ENCODE measurements around the gene C2orf74. TPM values are rescaled to one million over a fixed set of nuclear protein-coding genes. Genes with fewer than 3 reads are reported as not detected.
A peak's percentile ranks its signal among the peaks of the same experiment; 100 is the strongest.

Gene C2orf74
- total RNA-seq, 1 experiment from 2014 or later: 7.1 TPM

DNA sequence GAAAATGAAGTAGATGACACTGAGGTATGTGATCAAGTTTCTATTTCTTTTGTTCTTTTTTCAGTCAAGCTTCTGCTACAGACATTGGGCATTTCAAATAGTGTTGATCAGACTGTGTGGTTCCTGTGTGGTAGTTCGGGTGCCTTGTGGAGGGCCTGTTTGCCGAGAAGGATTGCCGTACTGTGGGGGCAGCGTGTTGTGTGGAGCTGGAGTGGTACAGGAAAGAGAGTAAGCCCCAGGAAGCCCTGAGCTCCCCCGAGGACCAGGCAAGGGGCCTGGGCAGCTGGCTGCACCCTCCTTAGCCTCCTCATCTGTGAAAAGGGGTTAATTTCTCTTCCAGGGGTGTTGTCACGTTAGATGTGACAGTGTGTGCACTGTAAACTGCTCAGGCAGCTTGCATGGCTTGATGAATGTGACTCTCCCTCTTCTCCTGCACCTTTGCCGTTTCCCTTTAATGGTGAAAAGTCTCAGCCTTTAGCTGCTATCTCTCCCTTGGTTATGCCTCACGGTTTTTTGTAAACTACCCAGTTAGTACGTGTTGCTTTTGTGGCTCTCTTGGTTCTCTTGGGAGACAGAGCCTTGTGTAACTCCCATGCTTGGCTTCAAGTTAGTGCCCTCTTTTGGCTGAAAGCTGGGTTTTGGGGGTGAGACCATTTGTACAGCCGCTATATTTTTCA, 19.5 kb downstream of the C2orf74 start:
- CTCF ChIA-PET: no interaction called here
- intact Hi-C loops (cut with micrococcal nuclease; ENCODE audit: unreplicated experiment): no loop called here
- Histone ChIP-seq H3K27me3 (replicated peaks; ENCODE audit: insufficient read depth, low read depth, low read length, poor library complexity) (no peaks in the 10 kb centered on the region), H3K4me1 (ENCODE audit: insufficient read depth, low read length, poor library complexity, severe bottlenecking) (peaks cover 28% of the 10 kb centered on the region), H3K4me3 (ENCODE audit: low read depth, low read length, poor library complexity, severe bottlenecking) (no peak overlapping the region), H3K9me3 (ENCODE audit: low read depth, low read length, poor library complexity, severe bottlenecking) (no peaks in the 10 kb centered on the region), H3K36me3 (ENCODE audit: insufficient read depth, low read length, poor library complexity, severe bottlenecking) (peaks cover 55% of the 10 kb centered on the region), H3K27ac (ENCODE audit: low read depth, low read length, poor library complexity, severe bottlenecking) (peak overlapping the region; percentile 33)
- POLR2A ChIA-PET (ENCODE audit: low non-redundant PET): no interaction called here
- no TSS peak for BruUV-seq (replicated peaks)
- TF ChIP-seq CTCF (conservative IDR thresholded peaks at IDR 0.05; ENCODE audit: low read depth, low read length) (no peak), EZH2 (IDR thresholded peaks at IDR 0.05; ENCODE audit: borderline replicate concordance, low read depth, low read length, poor library complexity, severe bottlenecking) (no peak)
- DNase-seq (ENCODE audit: low spot score): no peak

GRCh38 chr2:61182059-61182383, 20.0 kb downstream of the C2orf74 start:
- Histone ChIP-seq H3K9me3 (ENCODE audit: low read depth, low read length, poor library complexity, severe bottlenecking) (no peaks in the 10 kb centered on the region), H3K36me3 (ENCODE audit: insufficient read depth, low read length, poor library complexity, severe bottlenecking) (peaks cover 60% of the 10 kb centered on the region), H3K27me3 (replicated peaks; ENCODE audit: insufficient read depth, low read depth, low read length, poor library complexity) (no peaks in the 10 kb centered on the region), H3K27ac (ENCODE audit: low read depth, low read length, poor library complexity, severe bottlenecking) (no peak overlapping the region), H3K4me1 (ENCODE audit: insufficient read depth, low read length, poor library complexity, severe bottlenecking) (peaks cover 28% of the 10 kb centered on the region), H3K4me3 (ENCODE audit: low read depth, low read length, poor library complexity, severe bottlenecking) (no peak overlapping the region)
- intact Hi-C loops (cut with micrococcal nuclease; ENCODE audit: unreplicated experiment): no loop called here
- no TSS peak for BruUV-seq (replicated peaks)
- ChIA-PET CTCF (no interaction called here), POLR2A (ENCODE audit: low non-redundant PET) (no interaction called here)
- TF ChIP-seq CTCF (conservative IDR thresholded peaks at IDR 0.05; ENCODE audit: low read depth, low read length) (no peak), EZH2 (IDR thresholded peaks at IDR 0.05; ENCODE audit: borderline replicate concordance, low read depth, low read length, poor library complexity, severe bottlenecking) (no peak)
- no peak for DNase-seq (ENCODE audit: low spot score)

GRCh38 chr2:61183795-61184194, 21.8 kb downstream of the C2orf74 start:
- intact Hi-C loops (cut with micrococcal nuclease; ENCODE audit: unreplicated experiment): no loop called here
- Histone ChIP-seq H3K36me3 (ENCODE audit: insufficient read depth, low read length, poor library complexity, severe bottlenecking) (peaks cover 78% of the 10 kb centered on the region), H3K9me3 (ENCODE audit: low read depth, low read length, poor library complexity, severe bottlenecking) (no peaks in the 10 kb centered on the region), H3K4me1 (ENCODE audit: insufficient read depth, low read length, poor library complexity, severe bottlenecking) (peaks cover 21% of the 10 kb centered on the region), H3K27me3 (replicated peaks; ENCODE audit: insufficient read depth, low read depth, low read length, poor library complexity) (no peaks in the 10 kb centered on the region), H3K4me3 (ENCODE audit: low read depth, low read length, poor library complexity, severe bottlenecking) (no peak overlapping the region), H3K27ac (ENCODE audit: low read depth, low read length, poor library complexity, severe bottlenecking) (no peak overlapping the region)
- DNase-seq (ENCODE audit: low spot score): no peak
- BruUV-seq (replicated peaks): no TSS peak
- TF ChIP-seq EZH2 (IDR thresholded peaks at IDR 0.05; ENCODE audit: borderline replicate concordance, low read depth, low read length, poor library complexity, severe bottlenecking): no peak
- TF ChIP-seq CTCF (conservative IDR thresholded peaks at IDR 0.05; ENCODE audit: low read depth, low read length): no peak
- ChIA-PET CTCF (no interaction called here), POLR2A (ENCODE audit: low non-redundant PET) (no interaction called here)
